Stomach (tissue), 9 donors: ENCODE results near the gene UPF2. TPM values are rescaled to one million over a fixed set of nuclear protein-coding genes. Genes with fewer than 3 reads are reported as not detected.
A peak's percentile ranks its signal among the peaks of the same experiment; 100 is the strongest.

Experiments used
- DNase-seq, 2 donors: peaks; one replicate each; pipeline versions ENCODE4 v3.0.0 to v3.0.0-alpha.2; 2013 to 2019
- H3K27ac ChIP-seq, 5 donors: fragments of 200-600 bp in 4 of 5; sonication (generic) in 4 of 5; one replicate each; pipeline ENCODE4 v1.5.1; 2013 to 2019; ENCODE audit warnings: mild to moderate bottlenecking in 1 of 5, moderate library complexity in 1 of 5
- H3K27me3 ChIP-seq, 3 donors: fragments of 200-600 bp; sonication (generic); one replicate each; pipeline ENCODE4 v1.5.1; 2017 to 2019; ENCODE audit warnings: mixed run types in 1 of 3
- H3K36me3 ChIP-seq, 4 donors: fragments of 200-600 bp; sonication (generic); 1 replicate in 3 of 4; 2 replicates in 1 of 4; pipeline ENCODE4 v1.5.1; 2016 to 2019
- H3K4me1 ChIP-seq, 4 donors: fragments of 200-600 bp; sonication (generic); one replicate each; pipeline ENCODE4 v1.5.1; 2016 to 2019
- H3K4me3 ChIP-seq, 4 donors: fragments of 200-600 bp; sonication (generic) in 3 of 4; one replicate each; pipeline ENCODE4 v1.5.1; 2016 to 2019; ENCODE audit warnings: mild to moderate bottlenecking in 1 of 4
- H3K9me3 ChIP-seq, 4 donors: fragments of 200-600 bp; sonication (generic); one replicate each; pipeline ENCODE4 v1.5.1; 2016 to 2019
- CTCF ChIP-seq, 7 experiments: fragments of 450-650 bp in 4 of 7; fragments of 200-600 bp in 3 of 7; sonication (generic) in 3 of 7; IDR thresholded peaks; one replicate each; pipeline ENCODE4 v1.5.1; 2016 to 2019; ENCODE audit warnings: antibody characterized with exemption in 7 of 7, control low read depth in 2 of 7, mild to moderate bottlenecking in 1 of 7
- EP300 ChIP-seq: sonication (generic); formaldehyde crosslinking; IDR thresholded peaks from one replicate; pipeline ENCODE4 v1.6.1; 2017; ENCODE audit warnings: antibody characterized with exemption
- POLR2A ChIP-seq, 4 donors: fragments of 450-650 bp; IDR thresholded peaks; one replicate each; pipeline ENCODE4 v1.6.1; 2016; ENCODE audit warnings: antibody characterized with exemption in 4 of 4, control low read depth in 2 of 4, mild to moderate bottlenecking in 1 of 4, moderate library complexity in 1 of 4
- POLR2AphosphoS5 ChIP-seq, 3 donors: sonication (generic); formaldehyde crosslinking; IDR thresholded peaks; one replicate each; pipeline ENCODE4 v1.6.1; 2016; ENCODE audit warnings: antibody characterized with exemption in 3 of 3
- WGBS, 5 donors: extraction: QIAGEN DNeasy Blood & Tissue Kit in 3 of 5; methylation state at CpG; one replicate each; pipeline versions ENCODE4 v1.1.5 to v1.1.7; 2013 to 2018; 5-methylcytosine and 5-hydroxymethylcytosine counted together
- intact Hi-C: fragments of 100-400 bp; cut with DNase I; formaldehyde crosslinking; loops from one replicate; pipeline ENCODE4 v1.15.1; 2023; ENCODE audit warnings: low total_unique reads
- polyA plus RNA-seq, 3 donors: library from polyadenylated mRNA; stranded (reverse); fragments of 200-250 nt; gene quantifications; one replicate each; pipeline ENCODE4 v1.2.3, GENCODE V29; 2013
- total RNA-seq, 5 donors: library from RNA; depleted of rRNA; stranded (reverse); fragments of >200 nt; gene quantifications; one replicate each; pipeline versions ENCODE4 v1.1.0 to v1.2.3, GENCODE V29; 2014 to 2016
- donor health status: healthy with polysubstance abuse.
- donor health status: Bipolar disorder and iron deficiency.
- donor health status: healthy.

Gene UPF2
- total and polyA plus RNA-seq, 8 donors: 8.7 to 48.6 (median 17.2) TPM

- Histone ChIP-seq H3K27ac (no peak overlapping the region), H3K9me3 (no peaks in the 10 kb centered on the region), H3K4me3 (no peak overlapping the region), H3K27me3 (no peaks in the 10 kb centered on the region), H3K4me1 (peaks cover 0 to 9% (median 3%) of the 10 kb centered on the region in 4 donors), H3K36me3 (no peaks in the 10 kb centered on the region)
- intact Hi-C loops: no loop called here
- WGBS, 5 donors: 33 to 52% (median 46%) methylated on average over 6 to 7 of the region's 7 CpGs
- TF ChIP-seq POLR2A (IDR thresholded peaks at IDR 0.05) (no peak), CTCF (IDR thresholded peaks at IDR 0.05) (no peak), POLR2AphosphoS5 (IDR thresholded peaks at IDR 0.05) (no peak), EP300 (no peak)
- no peak for DNase-seq
These were observed 141.2 kb downstream of the UPF2 start for GRCh38 chr10:11901454-11901832.

- Histone ChIP-seq H3K4me1 (peaks cover 0 to 9% (median 3%) of the 10 kb centered on the region in 4 donors), H3K27ac (no peak overlapping the region), H3K27me3 (no peaks in the 10 kb centered on the region), H3K9me3 (no peaks in the 10 kb centered on the region), H3K4me3 (no peak overlapping the region), H3K36me3 (no peaks in the 10 kb centered on the region)
- intact Hi-C loops: no loop called here
- DNase-seq: no peak
- 83 to 93% (median 89%) methylated on average over 6 of the region's 6 CpGs for WGBS, 5 donors
- no peak for TF ChIP-seq POLR2A (IDR thresholded peaks at IDR 0.05)
- TF ChIP-seq CTCF (IDR thresholded peaks at IDR 0.05): no peak
- no peak for TF ChIP-seq POLR2AphosphoS5 (IDR thresholded peaks at IDR 0.05)
These were observed 141.6 kb downstream of the UPF2 start for GRCh38 chr10:11901036-11901301.

- 89 to 93% (median 92%) methylated on average over 25 to 28 of the region's 28 CpGs for WGBS, 5 donors
- intact Hi-C loops: no loop called here
- no peak for TF ChIP-seq POLR2A (IDR thresholded peaks at IDR 0.05)
- TF ChIP-seq POLR2AphosphoS5 (IDR thresholded peaks at IDR 0.05): no peak
- TF ChIP-seq EP300: no peak
- no peak for TF ChIP-seq CTCF (IDR thresholded peaks at IDR 0.05)
These were observed 143.3 kb downstream of the UPF2 start for GRCh38 chr10:11899067-11899876.

GRCh38 chr10:11898372-11899066 lies 144.1 kb downstream of the UPF2 start:
- Histone ChIP-seq H3K27me3 (no peaks in the 10 kb centered on the region), H3K4me3 (no peak overlapping the region), H3K9me3 (no peaks in the 10 kb centered on the region), H3K4me1 (peaks cover 0 to 9% (median 3%) of the 10 kb centered on the region in 4 donors), H3K36me3 (no peaks in the 10 kb centered on the region), H3K27ac (peak overlapping the region in 1 of 5 donors; percentile 52)
- DNase-seq: peak; percentile 78 to 81
- intact Hi-C loops: no loop called here
- 70 to 79% (median 72%) methylated on average over 20 of the region's 20 CpGs for WGBS, 5 donors
- TF ChIP-seq POLR2AphosphoS5 (IDR thresholded peaks at IDR 0.05) (peak in 1 of 3 donors; percentile 46), CTCF (IDR thresholded peaks at IDR 0.05) (no peak)

More at GRCh38 chr10:11899067-11899876, 143.3 kb downstream of the UPF2 start:
- H3K36me3 ChIP-seq: no peaks in the 10 kb centered on the region
- H3K9me3 ChIP-seq: no peaks in the 10 kb centered on the region
- H3K27me3 ChIP-seq: no peaks in the 10 kb centered on the region
- no peak overlapping the region for H3K27ac ChIP-seq
- H3K4me1 ChIP-seq: peaks cover 0 to 9% (median 3%) of the 10 kb centered on the region in 4 donors
- DNase-seq: no peak
- H3K4me3 ChIP-seq: no peak overlapping the region
